Esophagus squamous epithelium (tissue), 5 donors: ENCODE results near the gene ETFRF1. TPM values are rescaled to one million over a fixed set of nuclear protein-coding genes. Genes with fewer than 3 reads are reported as not detected.

Experiments
- DNase-seq: peaks from one replicate; lab custom pipeline; 2025; lab: John Stamatoyannopoulos, UW
- H3K27ac ChIP-seq, 4 donors: fragments of 200-600 bp; sonication (generic); one replicate each; pipeline ENCODE4 v1.5.1; 2016 to 2019; ENCODE audit warnings: mild to moderate bottlenecking in 1 of 4
- H3K27me3 ChIP-seq, 4 donors: fragments of 200-600 bp; sonication (generic); 1 replicate in 3 of 4; 2 replicates in 1 of 4; pipeline versions ENCODE4 v1.5.1 to v1.6.0; 2017 to 2021; ENCODE audit warnings: antibody characterized with exemption in 1 of 4
- H3K36me3 ChIP-seq, 3 donors: fragments of 200-600 bp; sonication (generic); one replicate each; pipeline ENCODE4 v1.5.1; 2016 to 2019
- H3K4me1 ChIP-seq, 3 donors: fragments of 200-600 bp; sonication (generic); one replicate each; pipeline ENCODE4 v1.5.1; 2017 to 2019
- H3K4me3 ChIP-seq, 4 donors: fragments of 200-600 bp; sonication (generic); 1 replicate in 3 of 4; 2 replicates in 1 of 4; pipeline ENCODE4 v1.5.1; 2016 to 2019; ENCODE audit warnings: mild to moderate bottlenecking in 2 of 4, moderate library complexity in 1 of 4
- H3K9me3 ChIP-seq, 3 donors: fragments of 200-600 bp; sonication (generic); one replicate each; pipeline ENCODE4 v1.5.1; 2016 to 2019
- POLR2A ChIP-seq, 4 donors: fragments of 450-650 bp; IDR thresholded peaks; one replicate each; pipeline ENCODE4 v1.6.1; 2017; ENCODE audit warnings: antibody characterized with exemption in 4 of 4, mild to moderate bottlenecking in 4 of 4, moderate library complexity in 3 of 4
- WGBS, 2 donors: methylation state at CpG; one replicate each; pipeline ENCODE4 v1.1.5; 2018; 5-methylcytosine and 5-hydroxymethylcytosine counted together
- intact Hi-C: fragments of 100-400 bp; cut with DNase I; formaldehyde crosslinking; loops from one replicate; pipeline ENCODE4 v1.15.0; 2022
- total RNA-seq, 4 donors: library from RNA; depleted of rRNA; stranded (reverse); fragments of >200 nt; gene quantifications; one replicate each; pipeline ENCODE4 v1.1.0, GENCODE V29; 2016
- TF ChIP-seq, protein P1 (sequence below), 6 experiments: fragments of 450-650 bp in 4 of 6; fragments of 200-600 bp in 2 of 6; sonication (generic) in 2 of 6; IDR thresholded peaks; one replicate each; pipeline ENCODE4 v1.5.1; 2016 to 2019; ENCODE audit warnings: antibody characterized with exemption in 6 of 6, mild to moderate bottlenecking in 4 of 6, moderate library complexity in 4 of 6
- donor health status: DM: yes; HTN: yes; CAD: no.

The ETFRF1 gene, protein sequence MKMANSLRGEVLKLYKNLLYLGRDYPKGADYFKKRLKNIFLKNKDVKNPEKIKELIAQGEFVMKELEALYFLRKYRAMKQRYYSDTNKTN
- 10 to 100 TPM; 18.3 to 26.7 (median 25.3) TPM for total RNA-seq

DNA sequence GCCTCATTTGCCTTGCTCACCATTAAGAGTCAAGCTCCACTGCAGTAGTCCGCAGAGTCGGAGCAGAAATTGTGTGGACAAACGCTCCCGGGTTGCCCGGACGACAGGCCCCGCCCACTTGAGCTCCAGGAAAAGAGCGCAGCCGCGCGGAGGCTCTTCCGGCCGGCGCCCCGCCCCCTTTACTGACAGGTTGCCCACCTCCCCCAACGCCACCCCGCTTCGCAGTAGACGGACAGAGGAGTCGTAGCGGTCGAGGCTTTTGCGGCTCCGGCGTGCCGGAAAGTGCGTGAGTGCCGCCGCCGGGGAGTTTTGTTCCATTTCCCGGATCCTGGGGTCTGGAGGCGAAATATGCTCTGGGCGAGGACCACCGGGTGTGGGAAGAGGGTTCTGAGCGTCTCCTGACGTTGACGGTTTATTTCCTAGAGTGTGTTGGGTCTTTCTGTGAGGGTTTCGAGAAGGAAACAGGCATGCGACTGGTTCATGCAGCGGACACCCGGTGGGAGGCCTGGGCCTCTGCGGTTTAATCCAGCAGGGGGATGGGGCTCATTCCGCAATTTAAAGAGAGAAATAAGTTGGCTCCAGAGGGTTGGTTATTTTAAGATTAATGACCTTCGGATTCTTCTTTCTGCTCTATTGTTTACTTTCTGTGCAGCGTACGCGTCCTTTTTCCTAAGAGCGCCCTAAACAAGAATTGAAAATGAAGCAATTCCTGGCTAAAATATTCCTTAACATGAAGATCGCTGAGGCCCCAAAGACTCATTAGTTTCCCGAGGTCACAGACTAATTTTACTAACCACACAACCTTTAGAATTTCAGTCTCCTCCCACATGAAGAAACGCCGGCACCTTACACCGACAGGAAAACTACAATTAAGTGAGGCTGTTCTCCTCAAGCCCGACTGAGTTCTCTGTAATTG lies at the start of gene ETFRF1, which contains the start of gene DNAI7:
ETFRF1 (plus strand) TSS at position 182 of the 916 bp plus-strand sequence. CDS start 8,720 bp downstream, outside the sequence.
DNAI7 (minus strand) TSS at position 105 of the 916 bp plus-strand sequence; CDS start at position 23, 82 bp downstream.
- peak in 2 of 4 donors; percentile 64 to 70 for TF ChIP-seq POLR2A (IDR thresholded peaks at IDR 0.05)
- TF ChIP-seq, protein P1, sequence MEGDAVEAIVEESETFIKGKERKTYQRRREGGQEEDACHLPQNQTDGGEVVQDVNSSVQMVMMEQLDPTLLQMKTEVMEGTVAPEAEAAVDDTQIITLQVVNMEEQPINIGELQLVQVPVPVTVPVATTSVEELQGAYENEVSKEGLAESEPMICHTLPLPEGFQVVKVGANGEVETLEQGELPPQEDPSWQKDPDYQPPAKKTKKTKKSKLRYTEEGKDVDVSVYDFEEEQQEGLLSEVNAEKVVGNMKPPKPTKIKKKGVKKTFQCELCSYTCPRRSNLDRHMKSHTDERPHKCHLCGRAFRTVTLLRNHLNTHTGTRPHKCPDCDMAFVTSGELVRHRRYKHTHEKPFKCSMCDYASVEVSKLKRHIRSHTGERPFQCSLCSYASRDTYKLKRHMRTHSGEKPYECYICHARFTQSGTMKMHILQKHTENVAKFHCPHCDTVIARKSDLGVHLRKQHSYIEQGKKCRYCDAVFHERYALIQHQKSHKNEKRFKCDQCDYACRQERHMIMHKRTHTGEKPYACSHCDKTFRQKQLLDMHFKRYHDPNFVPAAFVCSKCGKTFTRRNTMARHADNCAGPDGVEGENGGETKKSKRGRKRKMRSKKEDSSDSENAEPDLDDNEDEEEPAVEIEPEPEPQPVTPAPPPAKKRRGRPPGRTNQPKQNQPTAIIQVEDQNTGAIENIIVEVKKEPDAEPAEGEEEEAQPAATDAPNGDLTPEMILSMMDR (IDR thresholded peaks at IDR 0.05) = peak in 1 of 6 experiments; percentile 4
- peak; percentile 60 for DNase-seq
- Histone ChIP-seq H3K27me3 (no peaks in the 10 kb centered on the region), H3K4me3 (peak within 1 kb of the TSS; percentile 70 to 90 (median 82)), H3K9me3 (no peaks in the 10 kb centered on the region), H3K36me3 (no peaks in the 10 kb centered on the region), H3K4me1 (peaks cover 0 to 22% (median 12%) of the 10 kb centered on the region in 3 donors), H3K27ac (peak within 1 kb of the TSS; percentile 87 to 96 (median 96))
- WGBS, 2 donors = 0 to 1% methylated on average over 11 to 29 of the region's 54 CpGs
- intact Hi-C loops = no loop called here

- Histone ChIP-seq H3K9me3 (no peaks in the 10 kb centered on the region), H3K36me3 (no peaks in the 10 kb centered on the region), H3K27ac (no peak overlapping the region), H3K4me3 (no peak overlapping the region), H3K4me1 (no peaks in the 10 kb centered on the region), H3K27me3 (no peaks in the 10 kb centered on the region)
- 92 to 100% methylated on average over 1 of the region's 1 CpG for WGBS, 2 donors
- intact Hi-C loops = no loop called here
- DNase-seq = no peak
- TF ChIP-seq POLR2A (IDR thresholded peaks at IDR 0.05) = no peak
- TF ChIP-seq, protein P1 (IDR thresholded peaks at IDR 0.05) = no peak
Measured at GRCh38 chr12:25146686-25147085, 48.4 kb upstream of the ETFRF1 start.

DNA sequence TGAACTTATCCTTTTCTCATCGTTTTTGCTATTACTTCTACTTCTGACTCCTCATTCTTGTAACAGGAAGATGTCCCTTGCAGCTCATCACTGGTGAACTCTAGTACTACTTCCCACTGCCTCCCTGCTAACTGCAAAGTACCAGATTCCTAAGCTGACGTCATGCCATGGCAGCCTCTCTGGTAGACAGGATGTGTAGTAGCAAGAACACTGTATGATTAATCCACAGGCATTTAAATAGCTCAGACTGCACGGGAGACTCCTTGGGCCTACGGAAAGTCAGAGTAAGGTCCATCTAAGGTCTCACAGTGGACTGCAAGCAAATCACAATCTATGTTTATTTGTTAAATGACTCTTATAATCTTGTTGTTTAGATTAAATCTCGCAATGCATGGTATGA lies 43.6 kb upstream of the ETFRF1 start:
- TF ChIP-seq, protein P1 (IDR thresholded peaks at IDR 0.05) = no peak
- no peak for TF ChIP-seq POLR2A (IDR thresholded peaks at IDR 0.05)
- Histone ChIP-seq H3K36me3 (no peaks in the 10 kb centered on the region), H3K9me3 (no peaks in the 10 kb centered on the region), H3K27ac (no peak overlapping the region), H3K27me3 (no peaks in the 10 kb centered on the region), H3K4me1 (peaks cover 0 to 5% (median 0%) of the 10 kb centered on the region in 3 donors), H3K4me3 (no peak overlapping the region)
- intact Hi-C loops = no loop called here
- no peak for DNase-seq
- 33 to 41% methylated on average over 5 of the region's 5 CpGs for WGBS, 2 donors

GRCh38 chr12:25152055-25152454 lies 43.0 kb upstream of the ETFRF1 start:
- Histone ChIP-seq H3K27me3 (no peaks in the 10 kb centered on the region), H3K27ac (no peak overlapping the region), H3K9me3 (no peaks in the 10 kb centered on the region), H3K4me3 (no peak overlapping the region), H3K36me3 (no peaks in the 10 kb centered on the region), H3K4me1 (peaks cover 0 to 5% (median 0%) of the 10 kb centered on the region in 3 donors)
- 66 to 67% methylated on average over 5 of the region's 5 CpGs for WGBS, 2 donors
- no peak for DNase-seq
- intact Hi-C loops = no loop called here
- TF ChIP-seq, protein P1 (IDR thresholded peaks at IDR 0.05) = no peak
- no peak for TF ChIP-seq POLR2A (IDR thresholded peaks at IDR 0.05)
